Transverse colon (tissue), 4 donors: ENCODE measurements around the gene CEP78.

Source experiments
- CTCF ChIP-seq, 5 experiments: fragments of 200-600 bp in 3 of 5; fragments of 450-650 bp in 2 of 5; sonication (generic) in 3 of 5; IDR thresholded peaks; 1 replicate in 2 of 5; 2 replicates in 3 of 5; pipeline ENCODE4 v1.5.1; 2016 to 2017; ENCODE audit warnings: antibody characterized with exemption in 5 of 5, inconsistent platforms in 3 of 5, mild to moderate bottlenecking in 2 of 5, moderate library complexity in 1 of 5
- EP300 ChIP-seq: sonication (generic); formaldehyde crosslinking; IDR thresholded peaks from one replicate; pipeline ENCODE4 v1.6.1; 2017; ENCODE audit warnings: antibody characterized with exemption, low read depth
- POLR2A ChIP-seq: fragments of 450-650 bp; IDR thresholded peaks from one replicate; pipeline ENCODE4 v1.6.1; 2016; ENCODE audit warnings: antibody characterized with exemption, mild to moderate bottlenecking, moderate library complexity
- POLR2AphosphoS5 ChIP-seq, 3 donors: sonication (generic); formaldehyde crosslinking; IDR thresholded peaks; one replicate each; pipeline ENCODE4 v1.6.1; 2016; ENCODE audit warnings: antibody characterized with exemption in 3 of 3

- TF ChIP-seq CTCF (IDR thresholded peaks at IDR 0.05) (no peak), POLR2A (no peak), POLR2AphosphoS5 (IDR thresholded peaks at IDR 0.05) (peak in 2 of 3 donors; percentile 5 to 6), EP300 (no peak)
Measured at GRCh38 chr9:78296893-78297671, 61.2 kb downstream of the CEP78 start, which contains the start of gene PSAT1.
